Activated gamma-delta T cell treated with Interleukin-2 at 50 U/mL for 16 hours (primary cell): ENCODE results near the gene FBXW8.
"Not testable (repeated sequence)": the region's sequence is repeated elsewhere in the genome, so short reads cannot be mapped to it uniquely, and the experiment has no call there.

Experiments
- DNase-seq: peaks from one replicate; pipeline ENCODE4 v3.0.0-alpha.2; 2020

FBXW8 gene

DNA sequence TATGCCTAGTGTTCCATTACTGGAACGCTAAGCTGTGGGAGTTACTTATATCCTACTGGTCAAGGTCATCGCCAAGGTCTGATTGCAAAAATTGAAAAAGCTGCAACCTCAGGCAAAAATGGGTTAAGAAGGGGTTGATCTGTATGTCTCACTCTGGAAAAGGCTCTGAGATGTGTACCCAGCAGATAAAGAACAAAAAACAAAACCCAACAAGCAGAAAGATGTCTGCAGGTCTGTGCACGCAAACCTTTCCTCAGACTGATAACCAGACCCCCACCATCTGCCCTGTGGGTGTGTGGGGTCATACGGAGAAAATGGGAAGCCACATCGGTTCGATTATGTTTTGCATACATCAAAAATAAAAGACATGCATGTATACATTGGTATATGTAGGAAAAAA is 132.1 kb downstream of the FBXW8 start:
- no peak for DNase-seq

DNA sequence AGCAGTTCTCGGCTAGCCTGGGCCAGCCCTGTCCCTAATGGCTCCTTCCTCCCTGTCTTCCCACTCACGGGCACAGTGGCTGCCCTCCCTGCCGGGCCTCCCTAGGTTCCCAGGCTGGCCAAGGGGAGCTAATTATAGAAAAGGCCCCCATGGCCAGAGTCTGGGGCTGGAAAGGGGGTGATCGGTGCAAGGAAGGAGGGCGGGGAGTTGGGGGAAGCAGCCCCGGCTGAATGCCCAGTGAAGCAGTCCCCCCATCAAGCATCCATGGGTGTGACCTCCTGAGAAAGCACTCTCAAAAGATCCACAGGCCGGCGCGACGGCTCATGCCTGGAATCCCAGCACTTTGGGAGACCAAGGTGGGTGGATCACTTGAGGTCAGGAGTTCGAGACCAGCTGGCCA is 133.6 kb downstream of the FBXW8 start:
- no peak for DNase-seq

DNA sequence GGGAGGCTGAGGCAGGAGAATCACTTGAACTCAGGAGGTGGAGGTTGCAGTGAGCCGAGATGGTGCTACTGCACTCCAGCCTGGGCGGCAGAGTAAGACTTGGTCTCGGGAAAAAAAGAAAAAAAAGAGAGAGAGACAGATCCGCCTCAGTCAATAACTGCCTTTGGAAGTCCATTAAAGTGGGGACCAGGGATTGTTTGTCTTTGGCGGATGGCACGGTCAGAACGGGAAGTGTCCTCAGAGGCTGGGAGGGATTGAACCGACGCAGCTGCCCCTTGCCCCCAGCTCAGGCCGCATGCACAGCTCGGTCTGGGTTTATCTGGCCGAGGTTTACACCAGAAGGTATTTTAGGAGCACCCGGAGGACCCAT is 134.0 kb downstream of the FBXW8 start:
- DNase-seq = no peak

DNA sequence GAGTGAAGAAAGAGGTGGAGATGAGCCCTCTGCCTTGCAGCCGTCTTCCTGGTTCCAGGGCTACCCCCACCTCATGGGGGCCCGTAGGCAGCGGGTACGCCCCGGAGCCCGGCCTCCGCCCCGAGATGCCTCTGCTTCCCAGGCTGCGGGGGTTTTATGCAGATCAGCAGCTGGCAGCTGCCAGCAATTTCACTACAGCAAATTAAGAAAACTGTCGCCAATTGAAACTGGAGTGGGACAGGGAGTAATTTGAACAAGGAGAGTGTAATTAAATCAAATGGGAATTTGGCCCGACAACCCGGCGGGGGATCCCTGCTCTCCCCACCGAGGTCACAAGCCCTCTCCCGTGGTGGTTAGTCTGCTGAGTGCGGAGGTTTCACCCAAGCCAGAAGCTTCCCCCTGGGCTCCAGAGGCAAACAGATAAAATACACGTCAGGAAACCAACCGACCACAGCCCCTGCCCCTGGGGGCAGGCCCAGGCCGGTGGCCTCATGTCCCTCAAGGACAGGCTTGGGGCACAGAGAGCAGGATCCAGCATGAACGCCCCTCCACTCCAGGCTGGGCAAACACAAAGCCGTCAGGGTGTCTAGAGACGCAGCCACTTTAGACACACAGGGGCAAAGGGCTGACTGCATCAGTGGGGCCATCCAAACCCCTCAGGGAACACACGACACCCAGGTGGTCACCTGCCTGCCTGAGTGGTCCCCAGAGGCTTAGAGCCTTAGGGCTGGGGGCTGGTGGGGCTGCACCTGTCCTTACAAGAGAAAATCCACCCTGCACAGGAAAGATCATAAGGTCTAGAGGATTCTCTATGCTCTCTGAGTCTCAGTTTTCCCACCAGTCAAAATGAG is 134.6 kb downstream of the FBXW8 start:
- DNase-seq = no peak

DNA sequence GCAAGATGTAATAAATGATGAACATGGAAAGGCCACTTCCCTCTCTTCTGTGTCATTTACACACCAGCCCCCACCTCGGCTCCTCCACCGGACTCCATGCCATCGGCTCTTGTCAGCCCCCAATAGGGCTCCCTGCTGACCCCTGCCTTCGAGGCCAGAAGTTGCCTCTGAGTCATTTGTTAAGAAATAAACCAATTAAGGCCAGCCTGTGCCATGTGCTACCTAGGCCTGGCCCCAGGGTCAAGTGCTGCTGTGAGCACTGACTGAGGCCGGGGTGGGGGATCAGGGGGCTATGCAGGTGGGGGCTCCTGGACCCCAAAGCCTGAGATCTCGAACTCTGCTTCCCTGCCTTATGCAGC is 135.2 kb downstream of the FBXW8 start:
- DNase-seq = no peak

DNA sequence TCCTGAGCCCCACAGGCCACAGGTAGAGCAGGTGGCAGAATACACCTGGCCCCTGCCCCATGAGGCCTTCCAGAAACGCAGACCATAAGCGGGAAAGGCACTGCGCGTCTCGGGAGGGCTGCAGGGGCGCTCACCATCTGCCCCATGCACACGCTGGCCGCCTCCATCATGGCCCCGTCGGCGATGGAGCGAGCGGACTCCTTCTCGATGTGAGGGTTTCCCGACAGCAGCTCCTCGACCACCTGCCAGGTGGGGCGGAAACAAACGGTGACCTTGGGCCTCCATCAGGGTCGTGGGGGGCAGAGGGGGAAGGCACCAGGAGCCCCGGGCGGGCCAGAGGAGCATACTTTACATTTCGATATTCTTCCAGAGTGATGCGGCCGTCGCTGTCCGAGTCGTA is 135.7 kb downstream of the FBXW8 start:
- no peak for DNase-seq

DNA sequence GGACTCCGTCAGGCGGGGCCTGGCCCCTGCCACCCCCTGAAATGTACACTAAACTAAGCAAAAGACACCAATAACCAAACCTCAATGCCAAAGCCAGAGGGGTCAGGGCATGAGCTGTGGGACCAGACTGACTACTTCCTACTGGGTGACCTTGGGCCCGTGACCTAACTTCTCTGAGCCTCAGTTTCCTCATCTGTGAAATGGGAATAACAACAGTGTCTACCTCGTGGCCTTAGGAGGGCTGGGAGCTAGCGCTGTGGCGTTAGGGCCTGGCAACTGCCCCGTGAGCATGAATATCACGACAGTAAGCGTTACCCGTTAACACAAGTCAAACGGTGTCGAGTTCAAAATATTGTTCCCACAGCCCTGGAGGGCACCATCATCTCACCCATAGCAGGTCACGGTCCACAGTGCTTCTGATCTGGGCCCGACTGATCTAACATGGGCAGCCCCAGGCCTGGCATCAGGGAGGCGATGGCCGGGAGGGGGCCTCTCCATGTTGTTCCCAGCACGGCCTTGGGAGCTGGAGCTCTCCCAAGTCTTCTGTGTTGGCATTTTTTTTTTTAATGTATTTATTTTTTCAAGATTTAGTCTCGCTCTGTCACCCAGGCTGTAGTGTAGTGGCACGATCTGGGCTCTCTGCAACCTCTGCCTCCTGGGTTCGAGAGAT is 136.2 kb downstream of the FBXW8 start:
- DNase-seq = no peak

DNA sequence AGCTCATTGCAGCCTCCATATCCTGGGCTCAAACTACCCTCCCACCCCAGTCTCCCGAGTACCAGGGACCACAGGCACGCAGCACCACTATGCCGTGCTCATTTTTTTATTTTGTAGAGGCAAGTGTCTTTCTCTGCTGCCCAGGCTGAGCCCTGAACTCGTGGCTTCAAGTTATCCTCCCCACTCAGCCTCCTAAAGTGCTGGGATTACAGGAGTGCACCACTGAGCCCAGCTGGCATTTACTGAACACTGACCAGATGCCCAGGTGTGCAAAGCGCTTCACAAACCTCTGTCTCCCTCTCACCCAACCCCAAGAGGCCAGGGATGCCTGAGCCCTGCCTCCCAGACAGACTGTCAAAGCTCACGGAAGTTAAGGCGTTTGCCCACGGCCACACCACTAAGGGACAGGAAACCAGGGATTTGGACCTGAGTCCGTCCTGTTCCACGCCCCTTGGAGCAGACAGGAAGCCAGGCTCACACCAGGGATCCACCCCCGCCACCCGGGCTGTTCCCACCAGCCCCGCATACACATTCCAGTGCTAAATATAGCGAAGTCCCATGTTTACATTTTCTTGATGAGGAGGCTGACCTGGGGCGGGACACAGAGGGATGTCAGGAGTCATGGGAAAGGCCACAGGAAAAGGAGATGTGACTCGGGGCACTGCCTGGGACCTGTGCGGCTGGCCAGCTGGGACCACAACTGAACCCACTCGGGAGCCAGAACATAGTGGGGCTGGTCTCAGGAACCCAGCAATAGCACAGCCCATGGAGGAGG is 137.2 kb downstream of the FBXW8 start:
- no peak for DNase-seq

DNA sequence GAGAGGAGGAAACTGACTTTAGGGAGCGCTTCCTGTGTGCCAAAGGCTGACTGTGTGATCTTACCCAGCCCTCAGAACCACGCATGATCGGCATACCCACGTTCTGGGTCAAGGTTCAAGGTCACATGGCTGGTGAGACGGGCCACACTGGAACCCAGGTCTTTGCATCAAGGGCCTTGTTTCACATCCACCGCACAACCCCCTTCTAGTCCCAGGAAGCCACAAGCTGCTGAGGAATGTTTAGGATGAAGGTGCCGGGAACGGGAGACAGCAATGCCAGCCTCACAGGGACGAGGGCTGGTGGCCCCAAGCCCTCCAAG is 137.8 kb downstream of the FBXW8 start:
- no peak for DNase-seq

DNA sequence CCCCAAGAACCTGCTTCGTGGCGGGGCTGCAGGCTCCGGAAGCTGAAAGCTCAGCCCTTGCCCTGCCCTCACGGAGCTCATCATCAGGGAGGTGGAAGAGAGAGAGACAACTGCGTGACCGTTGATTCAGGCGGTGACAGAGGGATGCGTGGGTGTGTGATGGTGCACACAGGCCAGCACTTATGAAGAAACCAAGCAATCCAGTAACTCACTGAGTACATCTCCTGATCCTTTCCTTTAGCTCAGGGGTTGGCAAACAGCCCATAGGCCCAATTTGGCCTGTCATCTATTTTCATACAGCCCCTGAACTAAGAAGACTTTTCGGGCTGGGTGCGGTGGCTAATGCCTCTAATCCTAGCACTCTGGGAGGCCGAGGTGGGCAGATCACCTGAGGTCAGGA is 138.5 kb downstream of the FBXW8 start:
- DNase-seq = no peak

DNA sequence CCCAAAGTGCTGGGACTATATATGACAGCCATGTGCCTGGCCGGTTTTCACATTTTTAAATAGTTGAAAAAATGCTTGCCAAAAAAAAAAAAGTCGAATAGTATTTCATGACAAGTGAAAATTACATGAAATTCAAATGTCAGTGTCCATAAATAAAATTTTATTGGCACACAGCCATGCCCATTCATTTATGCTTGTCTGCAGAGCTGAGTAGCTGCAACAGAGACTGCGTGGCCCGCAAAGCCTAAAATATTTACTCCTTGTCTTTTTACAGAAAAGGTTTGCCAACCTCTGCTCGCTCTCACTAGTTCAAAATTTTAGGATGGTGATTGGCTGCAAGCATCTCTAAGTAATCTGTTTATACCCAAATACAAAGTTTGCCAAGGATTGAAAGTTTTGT is 139.3 kb downstream of the FBXW8 start:
- DNase-seq = no peak

DNA sequence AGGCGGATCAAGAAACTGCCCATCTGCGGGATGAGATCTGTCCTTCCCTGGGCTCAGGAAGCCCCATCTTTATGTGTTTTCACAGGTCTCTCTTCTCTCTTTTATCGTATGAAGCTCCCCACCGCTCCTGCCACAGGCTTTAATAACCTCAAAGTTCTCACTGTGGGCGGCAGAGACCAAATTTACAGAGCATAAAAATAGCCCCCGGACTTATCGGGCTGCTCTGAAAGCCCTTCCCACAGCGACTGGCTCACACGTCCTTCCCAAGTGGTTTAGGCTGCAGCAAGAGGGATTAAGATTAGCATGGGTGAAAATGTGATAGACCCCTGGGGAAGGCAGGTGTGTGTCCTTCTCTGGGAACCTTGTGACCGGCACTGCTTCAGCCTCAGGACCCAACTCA is 140.6 kb downstream of the FBXW8 start:
- no peak for DNase-seq

DNA sequence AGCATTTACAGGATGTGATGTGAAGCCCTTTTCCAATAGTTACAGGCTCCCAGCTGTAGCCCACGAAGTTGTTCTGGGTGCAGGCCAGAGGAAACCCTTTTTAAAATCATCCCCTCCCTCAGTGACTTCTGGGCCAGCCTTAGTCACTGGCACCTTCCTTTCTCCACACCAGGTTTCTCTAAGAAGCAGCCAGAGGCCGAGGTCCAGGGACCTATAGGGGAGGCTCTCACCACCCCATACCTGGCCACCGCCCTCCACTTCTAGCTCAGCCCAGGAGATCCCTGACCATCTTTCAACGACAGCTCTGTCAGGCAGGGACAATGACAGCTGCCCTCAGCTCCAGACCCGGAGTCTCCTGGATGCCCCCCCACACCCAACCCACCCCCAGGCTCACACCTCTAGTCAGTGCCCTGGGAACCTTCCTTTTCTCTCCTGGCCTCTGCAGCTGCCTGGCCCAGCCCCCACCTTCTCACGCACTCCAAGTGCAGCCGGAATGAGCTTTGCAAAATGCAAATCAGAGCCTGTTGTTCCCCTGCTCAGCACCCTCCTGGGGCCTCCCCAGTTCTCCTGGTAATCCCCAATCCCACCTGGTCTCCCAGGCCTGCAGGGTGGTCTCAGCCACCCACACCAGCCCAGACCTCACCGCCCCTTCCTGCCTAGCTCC is 141.8 kb downstream of the FBXW8 start:
- DNase-seq = no peak

DNA sequence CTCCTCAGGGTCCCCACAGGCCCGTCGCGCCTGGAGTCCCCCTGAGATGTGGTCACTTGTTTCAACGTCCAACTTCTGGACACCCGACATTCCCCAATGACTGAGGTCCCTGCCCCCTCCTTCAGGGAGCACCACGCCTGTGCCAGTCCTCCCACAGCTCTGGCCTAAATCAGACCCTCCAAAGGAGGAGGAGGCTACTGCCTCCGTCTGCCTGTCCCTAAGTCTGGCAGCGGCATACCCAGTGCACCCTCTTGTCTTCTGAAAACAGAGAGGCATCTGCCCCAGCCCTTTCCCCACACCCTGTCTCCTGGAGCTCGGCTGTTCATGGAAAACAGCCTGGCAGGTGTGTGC is 142.3 kb downstream of the FBXW8 start:
- DNase-seq = no peak

DNA sequence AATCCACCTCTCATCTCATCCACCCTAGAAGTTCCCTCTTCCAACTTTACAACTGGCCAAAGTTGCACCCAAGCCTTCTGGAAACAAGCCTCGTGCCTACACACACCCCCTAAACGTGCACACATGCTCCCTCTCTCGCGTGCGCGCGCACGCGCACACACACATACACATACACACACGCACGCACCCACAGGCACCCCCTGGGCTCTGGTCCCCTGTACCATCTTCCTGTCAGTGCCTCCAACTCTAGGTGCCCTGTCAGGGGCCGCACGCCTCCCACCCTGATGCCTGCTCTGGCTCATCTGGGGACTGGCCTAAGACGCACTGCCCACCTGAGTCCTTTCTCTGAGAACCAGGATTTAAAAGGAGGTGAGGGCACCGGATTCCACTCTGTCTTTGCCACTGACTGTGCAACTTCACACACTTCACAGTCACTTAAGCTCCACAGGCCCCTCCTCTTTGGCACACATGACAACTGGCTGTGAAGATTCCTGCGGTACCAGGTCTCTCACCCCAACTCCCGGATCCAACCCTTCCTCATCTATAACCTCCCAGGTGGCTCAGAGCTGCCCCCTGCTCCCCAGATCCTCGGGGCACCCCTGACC is 142.9 kb downstream of the FBXW8 start:
- DNase-seq = no peak

DNA sequence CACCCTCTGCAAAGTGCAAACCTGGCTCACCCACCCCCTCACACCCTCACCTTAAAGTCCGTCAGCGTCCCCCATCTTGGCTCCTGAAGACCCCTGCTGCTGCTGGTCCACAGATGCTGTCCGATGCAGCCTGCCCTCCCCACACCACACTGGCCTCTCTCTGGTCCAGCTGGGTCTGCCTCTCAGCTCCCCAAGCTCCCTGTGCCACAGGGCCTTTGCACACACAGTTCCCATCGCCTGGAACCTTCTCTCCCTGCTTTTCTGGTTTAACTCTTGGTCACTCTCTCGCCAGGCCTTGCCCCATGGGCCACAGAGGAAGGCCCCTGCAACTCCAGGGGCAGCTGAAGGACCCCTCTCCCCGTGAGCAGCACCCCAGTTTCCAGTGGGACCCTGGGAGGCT is 143.5 kb downstream of the FBXW8 start:
- DNase-seq = no peak

DNA sequence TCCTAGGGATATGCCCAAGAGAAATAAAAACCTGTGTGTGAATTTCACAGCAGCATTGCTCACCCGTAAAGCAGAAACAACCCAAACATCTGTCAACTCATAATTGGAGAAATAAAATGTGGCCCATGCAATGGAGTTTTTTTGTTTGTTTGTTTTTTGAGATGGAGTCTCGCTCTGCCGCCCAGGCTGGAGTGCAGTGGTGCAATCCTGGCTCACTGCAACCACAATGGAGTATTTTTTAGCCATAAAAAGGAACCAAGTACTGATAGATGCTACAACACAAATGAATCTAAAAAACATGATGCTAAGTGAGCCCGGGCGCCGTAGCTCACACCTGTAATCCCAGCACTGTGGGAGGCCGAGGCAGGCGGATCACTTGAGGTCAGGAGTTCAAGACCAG is 146.9 kb downstream of the FBXW8 start:
- not testable (repeated sequence) for DNase-seq

DNA sequence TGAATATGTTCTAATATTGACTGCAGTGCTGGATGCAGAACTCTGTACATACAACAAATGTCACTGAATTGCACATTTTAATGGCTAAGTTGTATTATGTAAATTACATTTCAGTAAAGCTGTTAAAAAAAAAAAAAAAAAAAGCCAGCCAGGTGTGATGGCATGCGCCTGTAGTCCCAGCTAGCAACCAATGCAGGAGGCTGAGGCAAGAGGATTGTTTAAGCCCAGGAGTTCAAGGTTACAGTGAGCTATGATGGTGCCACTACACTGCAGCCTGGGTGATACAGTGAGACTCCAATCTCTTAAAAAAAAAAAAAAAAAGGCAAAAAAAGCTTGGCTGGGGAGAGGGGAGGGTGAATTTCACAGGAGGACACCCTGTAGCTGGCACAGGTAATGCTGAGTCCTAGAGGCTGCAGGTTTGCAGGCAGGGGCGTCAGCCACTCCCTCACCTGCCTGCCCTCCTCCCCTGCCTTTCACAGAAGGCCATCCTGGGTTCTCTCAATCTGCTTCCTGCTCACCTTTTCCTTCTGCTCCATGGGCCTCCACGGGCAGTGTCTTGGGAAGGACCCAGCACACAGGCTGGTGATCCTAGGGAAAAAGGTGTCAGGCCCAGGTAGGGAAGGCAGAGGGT is 147.8 kb downstream of the FBXW8 start:
- DNase-seq = no peak

DNA sequence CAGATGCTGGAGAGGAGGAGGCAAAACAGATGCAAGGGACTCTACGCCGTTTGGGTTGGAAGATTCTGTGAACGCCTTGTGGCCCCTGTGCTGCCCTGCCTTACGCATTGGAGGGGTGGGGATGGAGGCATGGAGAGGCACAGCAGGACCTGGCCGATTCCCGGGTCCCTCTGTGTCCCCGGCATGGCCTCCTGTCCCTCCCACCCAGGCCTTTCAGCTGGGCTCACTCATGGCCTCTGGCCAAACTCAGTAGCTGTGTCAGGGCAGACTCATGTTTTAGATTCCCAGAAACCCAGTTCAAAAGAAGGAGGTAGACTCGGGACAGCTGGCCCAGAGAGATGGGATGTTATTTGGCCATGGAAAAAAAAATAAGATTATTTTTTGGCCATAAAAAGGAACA is 148.4 kb downstream of the FBXW8 start:
- no peak for DNase-seq

DNA sequence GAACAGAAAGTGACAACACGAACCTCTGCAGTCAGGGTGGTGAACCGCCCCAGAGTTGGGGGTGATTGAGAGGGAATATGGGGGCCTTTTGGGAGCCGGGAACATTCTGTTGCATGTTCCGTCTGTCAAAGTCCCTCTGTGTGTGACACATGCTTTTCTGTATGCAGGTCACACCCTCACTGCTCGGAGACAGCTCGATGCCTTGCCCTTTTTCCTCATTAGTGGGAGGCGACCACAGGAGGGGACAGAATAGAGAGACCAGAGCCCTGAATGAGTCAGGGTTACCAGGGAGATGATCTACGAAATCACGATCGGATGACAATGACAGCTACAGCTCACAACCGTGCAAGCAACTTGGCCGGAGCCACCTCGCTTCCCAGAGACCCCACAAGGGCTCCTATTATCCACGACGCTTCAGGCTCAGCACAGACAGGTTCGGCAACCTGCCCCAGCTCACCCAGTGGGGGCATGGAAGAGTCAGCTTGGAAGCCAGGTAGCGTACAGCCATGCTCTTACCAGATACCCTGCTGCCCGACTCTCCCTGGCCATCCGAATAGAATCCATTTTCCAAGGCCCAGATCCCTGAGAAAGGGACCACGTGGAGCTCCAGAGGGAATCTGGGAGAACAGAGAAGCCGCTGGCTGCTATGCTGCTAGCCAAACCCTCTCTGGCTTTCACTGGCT is 149.6 kb downstream of the FBXW8 start:
- no peak for DNase-seq

DNA sequence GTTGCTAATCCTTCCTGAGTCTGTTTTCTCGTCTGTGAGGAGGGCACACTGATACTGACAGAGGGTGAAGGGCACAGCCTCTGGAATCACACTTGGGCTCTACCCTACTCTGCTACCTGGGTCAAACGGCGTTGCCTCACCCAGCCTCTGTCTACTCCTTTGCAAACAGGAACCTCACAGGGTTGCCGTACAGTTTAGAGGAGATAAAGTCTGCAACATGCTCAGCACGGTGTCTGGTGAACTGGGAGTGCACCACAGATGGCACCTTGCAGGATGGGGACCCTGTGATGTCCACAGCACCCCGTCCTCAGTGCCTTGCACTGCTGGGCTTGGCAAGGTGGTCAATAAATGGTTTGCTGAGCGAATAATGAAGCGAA is 150.2 kb downstream of the FBXW8 start:
- no peak for DNase-seq

DNA sequence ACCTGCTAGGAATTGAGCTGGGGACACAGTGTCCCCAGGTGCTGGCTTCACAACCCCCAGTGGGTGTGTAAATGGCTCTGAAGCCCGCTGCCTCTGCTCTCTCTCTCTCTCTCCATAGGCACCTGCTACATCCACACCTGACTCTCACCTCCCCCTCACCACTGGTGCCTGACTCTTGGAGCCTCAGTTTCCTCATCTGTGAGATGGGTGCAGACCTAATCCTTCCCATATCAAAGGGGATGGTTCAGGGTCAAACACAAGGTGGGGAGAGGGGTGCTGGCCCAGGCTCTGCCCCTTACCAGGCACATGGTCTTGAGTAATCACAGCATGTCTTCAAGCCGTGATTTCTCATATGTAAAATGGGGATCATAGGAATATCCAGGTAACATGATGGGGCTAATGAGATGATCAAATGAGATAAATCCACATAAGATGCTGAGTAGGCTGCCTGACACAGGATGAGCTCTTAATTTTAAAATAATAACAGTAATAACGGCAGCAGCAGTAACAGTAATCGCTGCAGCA is 150.9 kb downstream of the FBXW8 start:
- DNase-seq = no peak
